Liver (tissue), 9 donors: ENCODE data around the gene ISCA2. TPM values are rescaled to one million over a fixed set of nuclear protein-coding genes. Genes with fewer than 3 reads are reported as not detected.

Experiments used
- DNase-seq: peaks from one replicate; pipeline ENCODE4 v3.0.0-alpha.2; 2017; ENCODE audit warnings: low spot score
- H3K27ac ChIP-seq, 2 donors: one replicate each; pipeline ENCODE4 v1.7.0; 2013; ENCODE audit warnings: inconsistent platforms in 2 of 2, low read length in 2 of 2, control low read depth in 1 of 2, low read depth in 1 of 2, mild to moderate bottlenecking in 1 of 2
- H3K27me3 ChIP-seq, 4 donors: one replicate each; pipeline versions ENCODE4 v1.6.1 to v1.7.0; 2013; ENCODE audit warnings: low read length in 3 of 4, inconsistent platforms in 1 of 4, mild to moderate bottlenecking in 1 of 4, moderate library complexity in 1 of 4; ENCODE audit not compliant: control insufficient read depth in 4 of 4, insufficient read depth in 4 of 4
- H3K36me3 ChIP-seq, 4 donors: one replicate each; pipeline versions ENCODE4 v1.6.1 to v1.7.0; 2013; ENCODE audit warnings: low read length in 3 of 4, mild to moderate bottlenecking in 3 of 4, low read depth in 1 of 4, moderate library complexity in 1 of 4; ENCODE audit not compliant: control insufficient read depth in 4 of 4, insufficient read depth in 3 of 4
- H3K4me1 ChIP-seq, 4 donors: one replicate each; pipeline versions ENCODE4 v1.6.1 to v1.7.0; 2013; ENCODE audit warnings: low read length in 3 of 4, mild to moderate bottlenecking in 3 of 4, moderate library complexity in 1 of 4; ENCODE audit not compliant: control insufficient read depth in 4 of 4, insufficient read depth in 4 of 4
- H3K4me3 ChIP-seq, 3 donors: one replicate each; pipeline versions ENCODE4 v1.6.1 to v1.7.0; 2013; ENCODE audit warnings: low read length in 3 of 3, control low read depth in 1 of 3, low read depth in 1 of 3, mild to moderate bottlenecking in 1 of 3
- H3K9ac ChIP-seq, 2 donors: one replicate each; pipeline ENCODE4 v1.7.0; 2013; ENCODE audit warnings: low read length in 2 of 2, mild to moderate bottlenecking in 2 of 2, moderate library complexity in 2 of 2, control low read depth in 1 of 2, low read depth in 1 of 2
- H3K9me3 ChIP-seq, 4 donors: one replicate each; pipeline versions ENCODE4 v1.6.1 to v1.7.0; 2013; ENCODE audit warnings: low read length in 3 of 4; ENCODE audit not compliant: control insufficient read depth in 4 of 4
- EGR1 ChIP-seq, 2 donors: IDR thresholded peaks; 2 replicates each; pipeline ENCODE4 v1.6.1; 2016 to 2018; ENCODE audit warnings: antibody characterized with exemption in 2 of 2, low read depth in 2 of 2
- FOXA1 ChIP-seq: IDR thresholded peaks from 2 replicates; pipeline ENCODE4 v1.6.1; 2016; ENCODE audit warnings: antibody characterized with exemption
- FOXA2 ChIP-seq: IDR thresholded peaks from 2 replicates; pipeline ENCODE4 v1.6.1; 2016; ENCODE audit warnings: antibody characterized with exemption
- GABPA ChIP-seq, 2 donors: IDR thresholded peaks in 1 of 2; conservative IDR thresholded peaks in 1 of 2; 2 replicates each; pipeline ENCODE4 v1.6.1; 2016; ENCODE audit warnings: antibody characterized with exemption in 2 of 2, mild to moderate bottlenecking in 1 of 2, moderate library complexity in 1 of 2
- HNF4A ChIP-seq, 2 donors: conservative IDR thresholded peaks; 2 replicates each; pipeline ENCODE4 v1.6.1; 2016; ENCODE audit warnings: antibody characterized with exemption in 2 of 2, mild to moderate bottlenecking in 2 of 2
- HNF4G ChIP-seq: IDR thresholded peaks from 2 replicates; pipeline ENCODE4 v1.6.1; 2016; ENCODE audit warnings: antibody characterized with exemption
- JUND ChIP-seq, 2 donors: IDR thresholded peaks; 2 replicates each; pipeline ENCODE4 v1.6.1; 2016; ENCODE audit warnings: antibody characterized with exemption in 2 of 2
- NR2F2 ChIP-seq: IDR thresholded peaks from 2 replicates; pipeline ENCODE4 v1.6.1; 2016; ENCODE audit warnings: antibody characterized with exemption
- RAD21 ChIP-seq, 2 donors: IDR thresholded peaks; 2 replicates each; pipeline ENCODE4 v1.6.1; 2016; ENCODE audit warnings: antibody characterized with exemption in 2 of 2, mild to moderate bottlenecking in 2 of 2
- RXRA ChIP-seq, 2 donors: IDR thresholded peaks; 2 replicates each; pipeline ENCODE4 v1.6.1; 2017 to 2018; ENCODE audit warnings: antibody characterized with exemption in 2 of 2, mild to moderate bottlenecking in 1 of 2
- SP1 ChIP-seq: IDR thresholded peaks from 2 replicates; pipeline ENCODE4 v1.6.1; 2018; ENCODE audit warnings: antibody characterized with exemption, mild to moderate bottlenecking
- TAF1 ChIP-seq: conservative IDR thresholded peaks from 2 replicates; pipeline ENCODE4 v1.6.1; 2016; ENCODE audit warnings: antibody characterized with exemption, mild to moderate bottlenecking
- YY1 ChIP-seq: IDR thresholded peaks from 2 replicates; pipeline ENCODE4 v1.6.1; 2016; ENCODE audit warnings: antibody characterized with exemption, mild to moderate bottlenecking
- WGBS: extraction: QIAGEN DNeasy Blood & Tissue Kit; methylation state at CpG from one replicate; pipeline ENCODE4 v1.1.7; 2013; 5-methylcytosine and 5-hydroxymethylcytosine counted together
- polyA plus RNA-seq, 2 donors: library from polyadenylated mRNA; stranded (reverse) in 1 of 2; unstranded in 1 of 2; fragments of 200-250 nt in 1 of 2; fragments of >200 nt in 1 of 2; fragmentation: Nextera tagmentation in 1 of 2; extraction: Ambion mirVana in 1 of 2; gene quantifications; one replicate each; pipeline versions ENCODE4 v1.2.1 to v1.2.3, GENCODE V29; 2013 to 2015
- total RNA-seq, 2 donors: library from RNA; depleted of rRNA; stranded (reverse); fragments of >200 nt; gene quantifications; one replicate each; pipeline ENCODE4 v1.2.3, GENCODE V29; 2014
- TF ChIP-seq, protein P1 (sequence below): fragments of 150-350 bp; IDR thresholded peaks from 2 replicates; pipeline ENCODE4 v1.5.1; 2017; ENCODE audit warnings: improper control_type of control experiment, low read depth, low read length; ENCODE audit not compliant: missing input control
- TF ChIP-seq, protein P2 (sequence below): IDR thresholded peaks from 2 replicates; pipeline ENCODE4 v1.6.1; 2016; ENCODE audit warnings: antibody characterized with exemption
- TF ChIP-seq, protein P3 (sequence below): IDR thresholded peaks from 2 replicates; pipeline ENCODE4 v1.6.1; 2016; ENCODE audit warnings: antibody characterized with exemption, mild to moderate bottlenecking
- TF ChIP-seq, protein P4 (sequence below): IDR thresholded peaks from 2 replicates; pipeline ENCODE4 v1.6.1; 2016; ENCODE audit warnings: antibody characterized with exemption
- TF ChIP-seq, protein P5 (sequence below): IDR thresholded peaks from 2 replicates; pipeline ENCODE4 v1.6.1; 2016; ENCODE audit warnings: antibody characterized with exemption
- donor health status: healthy.
- donor health status: healthy.
- donor health status: healthy.
- donor health status: healthy.
- donor health status: healthy.

ISCA2 gene
- total and polyA plus RNA-seq, 4 donors = 7.1 to 35.3 (median 15.8) TPM

DNA sequence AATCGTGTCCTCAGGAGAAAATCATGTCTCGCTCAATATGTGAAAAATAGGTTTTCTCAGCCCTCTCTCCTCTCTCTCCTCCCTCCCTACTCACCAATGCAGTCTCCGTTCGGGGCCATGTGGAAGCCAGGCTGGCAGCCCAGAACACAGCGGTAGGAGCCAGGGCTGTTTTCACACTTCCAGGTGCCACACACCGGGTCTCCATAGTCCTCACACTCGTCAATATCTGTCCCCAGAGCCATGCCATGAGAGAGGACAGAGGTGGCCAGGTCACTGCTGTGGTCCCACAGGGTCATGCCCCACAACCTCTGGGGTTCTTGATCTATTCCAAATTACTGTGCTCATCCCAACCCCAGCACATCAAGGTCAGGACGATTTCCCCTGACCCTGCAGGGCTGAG, 13.5 kb downstream of the ISCA2 start:
- Histone ChIP-seq H3K4me3 (no peak overlapping the region), H3K9me3 (no peaks in the 10 kb centered on the region), H3K27ac (no peak overlapping the region), H3K4me1 (no peaks in the 10 kb centered on the region), H3K27me3 (no peaks in the 10 kb centered on the region), H3K9ac (no peak overlapping the region), H3K36me3 (no peaks in the 10 kb centered on the region)
- TF ChIP-seq EGR1 (IDR thresholded peaks at IDR 0.05; ENCODE audit: low read depth in 2 of 2) (no peak), FOXA1 (no peak), RXRA (IDR thresholded peaks at IDR 0.05) (no peak), SP1 (no peak), NR2F2 (no peak), FOXA2 (no peak), YY1 (no peak), GABPA (IDR thresholded peaks at IDR 0.05 in 1 of 2, conservative IDR thresholded peaks at IDR 0.05 in 1 of 2) (no peak), JUND (IDR thresholded peaks at IDR 0.05) (no peak), HNF4G (no peak), RAD21 (IDR thresholded peaks at IDR 0.05) (no peak), HNF4A (conservative IDR thresholded peaks at IDR 0.05) (no peak), TAF1 (no peak)
- TF ChIP-seq, protein P1, sequence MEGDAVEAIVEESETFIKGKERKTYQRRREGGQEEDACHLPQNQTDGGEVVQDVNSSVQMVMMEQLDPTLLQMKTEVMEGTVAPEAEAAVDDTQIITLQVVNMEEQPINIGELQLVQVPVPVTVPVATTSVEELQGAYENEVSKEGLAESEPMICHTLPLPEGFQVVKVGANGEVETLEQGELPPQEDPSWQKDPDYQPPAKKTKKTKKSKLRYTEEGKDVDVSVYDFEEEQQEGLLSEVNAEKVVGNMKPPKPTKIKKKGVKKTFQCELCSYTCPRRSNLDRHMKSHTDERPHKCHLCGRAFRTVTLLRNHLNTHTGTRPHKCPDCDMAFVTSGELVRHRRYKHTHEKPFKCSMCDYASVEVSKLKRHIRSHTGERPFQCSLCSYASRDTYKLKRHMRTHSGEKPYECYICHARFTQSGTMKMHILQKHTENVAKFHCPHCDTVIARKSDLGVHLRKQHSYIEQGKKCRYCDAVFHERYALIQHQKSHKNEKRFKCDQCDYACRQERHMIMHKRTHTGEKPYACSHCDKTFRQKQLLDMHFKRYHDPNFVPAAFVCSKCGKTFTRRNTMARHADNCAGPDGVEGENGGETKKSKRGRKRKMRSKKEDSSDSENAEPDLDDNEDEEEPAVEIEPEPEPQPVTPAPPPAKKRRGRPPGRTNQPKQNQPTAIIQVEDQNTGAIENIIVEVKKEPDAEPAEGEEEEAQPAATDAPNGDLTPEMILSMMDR = no peak
- TF ChIP-seq, protein P2, sequence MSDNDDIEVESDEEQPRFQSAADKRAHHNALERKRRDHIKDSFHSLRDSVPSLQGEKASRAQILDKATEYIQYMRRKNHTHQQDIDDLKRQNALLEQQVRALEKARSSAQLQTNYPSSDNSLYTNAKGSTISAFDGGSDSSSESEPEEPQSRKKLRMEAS = no peak
- TF ChIP-seq, protein P3, sequence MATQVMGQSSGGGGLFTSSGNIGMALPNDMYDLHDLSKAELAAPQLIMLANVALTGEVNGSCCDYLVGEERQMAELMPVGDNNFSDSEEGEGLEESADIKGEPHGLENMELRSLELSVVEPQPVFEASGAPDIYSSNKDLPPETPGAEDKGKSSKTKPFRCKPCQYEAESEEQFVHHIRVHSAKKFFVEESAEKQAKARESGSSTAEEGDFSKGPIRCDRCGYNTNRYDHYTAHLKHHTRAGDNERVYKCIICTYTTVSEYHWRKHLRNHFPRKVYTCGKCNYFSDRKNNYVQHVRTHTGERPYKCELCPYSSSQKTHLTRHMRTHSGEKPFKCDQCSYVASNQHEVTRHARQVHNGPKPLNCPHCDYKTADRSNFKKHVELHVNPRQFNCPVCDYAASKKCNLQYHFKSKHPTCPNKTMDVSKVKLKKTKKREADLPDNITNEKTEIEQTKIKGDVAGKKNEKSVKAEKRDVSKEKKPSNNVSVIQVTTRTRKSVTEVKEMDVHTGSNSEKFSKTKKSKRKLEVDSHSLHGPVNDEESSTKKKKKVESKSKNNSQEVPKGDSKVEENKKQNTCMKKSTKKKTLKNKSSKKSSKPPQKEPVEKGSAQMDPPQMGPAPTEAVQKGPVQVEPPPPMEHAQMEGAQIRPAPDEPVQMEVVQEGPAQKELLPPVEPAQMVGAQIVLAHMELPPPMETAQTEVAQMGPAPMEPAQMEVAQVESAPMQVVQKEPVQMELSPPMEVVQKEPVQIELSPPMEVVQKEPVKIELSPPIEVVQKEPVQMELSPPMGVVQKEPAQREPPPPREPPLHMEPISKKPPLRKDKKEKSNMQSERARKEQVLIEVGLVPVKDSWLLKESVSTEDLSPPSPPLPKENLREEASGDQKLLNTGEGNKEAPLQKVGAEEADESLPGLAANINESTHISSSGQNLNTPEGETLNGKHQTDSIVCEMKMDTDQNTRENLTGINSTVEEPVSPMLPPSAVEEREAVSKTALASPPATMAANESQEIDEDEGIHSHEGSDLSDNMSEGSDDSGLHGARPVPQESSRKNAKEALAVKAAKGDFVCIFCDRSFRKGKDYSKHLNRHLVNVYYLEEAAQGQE = no peak
- TF ChIP-seq, protein P4, sequence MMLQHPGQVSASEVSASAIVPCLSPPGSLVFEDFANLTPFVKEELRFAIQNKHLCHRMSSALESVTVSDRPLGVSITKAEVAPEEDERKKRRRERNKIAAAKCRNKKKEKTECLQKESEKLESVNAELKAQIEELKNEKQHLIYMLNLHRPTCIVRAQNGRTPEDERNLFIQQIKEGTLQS = no peak
- no peak for DNase-seq
- WGBS = 69% methylated on average over 8 of the region's 8 CpGs

DNA sequence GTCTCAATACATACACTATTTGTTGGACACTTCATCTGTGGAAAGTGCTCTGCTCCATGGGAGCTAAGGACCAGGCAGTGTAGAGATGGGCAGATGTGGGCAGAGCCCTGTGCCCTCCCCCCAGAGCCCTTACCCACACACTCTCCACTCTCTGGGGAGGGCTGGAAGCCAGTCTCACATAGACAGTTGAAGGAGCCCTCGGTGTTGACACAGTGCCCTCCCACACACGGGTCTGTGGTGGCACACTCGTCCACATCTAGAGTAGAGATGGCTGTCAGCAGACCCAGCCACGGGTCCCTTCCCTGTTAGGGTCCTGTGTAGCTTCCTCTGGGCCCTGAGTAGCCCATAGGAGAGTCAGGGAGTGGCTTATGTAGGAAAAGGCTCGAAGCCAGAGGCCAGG, 14.3 kb downstream of the ISCA2 start:
- Histone ChIP-seq H3K9ac (no peak overlapping the region), H3K36me3 (no peaks in the 10 kb centered on the region)

More for the DNA sequence above, 14.3 kb downstream of the ISCA2 start:
- no peak overlapping the region for H3K27ac ChIP-seq
- 62% methylated on average over 5 of the region's 5 CpGs for WGBS
- H3K4me3 ChIP-seq = no peak overlapping the region
- no peaks in the 10 kb centered on the region for H3K9me3 ChIP-seq
- no peaks in the 10 kb centered on the region for H3K27me3 ChIP-seq
- DNase-seq = no peak
- no peaks in the 10 kb centered on the region for H3K4me1 ChIP-seq
- TF ChIP-seq HNF4A (conservative IDR thresholded peaks at IDR 0.05) (no peak), FOXA2 (no peak), TAF1 (no peak), FOXA1 (no peak), RAD21 (IDR thresholded peaks at IDR 0.05) (no peak), EGR1 (IDR thresholded peaks at IDR 0.05; ENCODE audit: low read depth in 2 of 2) (no peak)
- TF ChIP-seq, protein P5, sequence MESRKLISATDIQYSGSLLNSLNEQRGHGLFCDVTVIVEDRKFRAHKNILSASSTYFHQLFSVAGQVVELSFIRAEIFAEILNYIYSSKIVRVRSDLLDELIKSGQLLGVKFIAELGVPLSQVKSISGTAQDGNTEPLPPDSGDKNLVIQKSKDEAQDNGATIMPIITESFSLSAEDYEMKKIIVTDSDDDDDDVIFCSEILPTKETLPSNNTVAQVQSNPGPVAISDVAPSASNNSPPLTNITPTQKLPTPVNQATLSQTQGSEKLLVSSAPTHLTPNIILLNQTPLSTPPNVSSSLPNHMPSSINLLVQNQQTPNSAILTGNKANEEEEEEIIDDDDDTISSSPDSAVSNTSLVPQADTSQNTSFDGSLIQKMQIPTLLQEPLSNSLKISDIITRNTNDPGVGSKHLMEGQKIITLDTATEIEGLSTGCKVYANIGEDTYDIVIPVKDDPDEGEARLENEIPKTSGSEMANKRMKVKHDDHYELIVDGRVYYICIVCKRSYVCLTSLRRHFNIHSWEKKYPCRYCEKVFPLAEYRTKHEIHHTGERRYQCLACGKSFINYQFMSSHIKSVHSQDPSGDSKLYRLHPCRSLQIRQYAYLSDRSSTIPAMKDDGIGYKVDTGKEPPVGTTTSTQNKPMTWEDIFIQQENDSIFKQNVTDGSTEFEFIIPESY = no peak
- TF ChIP-seq, protein P1 = no peak
- TF ChIP-seq, protein P4 = no peak
